DOHH2 (cell line): Measurements from ENCODE around the gene CTDP1.

Experiments
- H3F3A ChIP-seq: fragments of 200-600 bp; sonication (generic), shearing (Covaris generic); 2 replicates; pipeline ENCODE4 v1.6.0; 2016; ENCODE audit warnings: antibody characterized with exemption, mild to moderate bottlenecking; ENCODE audit not compliant: control insufficient read depth, insufficient read depth
- H3K27ac ChIP-seq: fragments of 200-600 bp; sonication (generic); 2 replicates; pipeline ENCODE4 v1.5.1; 2014; ENCODE audit warnings: low read depth, mild to moderate bottlenecking, low read length, moderate library complexity
- H3K27me3 ChIP-seq: fragments of 200-600 bp; sonication (generic); 2 replicates; pipeline ENCODE4 v1.6.1; 2014; ENCODE audit warnings: mild to moderate bottlenecking, low read length, mixed read lengths; ENCODE audit not compliant: control insufficient read depth
- H3K36me3 ChIP-seq: fragments of 200-600 bp; sonication (generic); 2 replicates; pipeline ENCODE4 v1.6.1; 2014; ENCODE audit warnings: mild to moderate bottlenecking, low read length, moderate library complexity, mixed read lengths; ENCODE audit not compliant: control insufficient read depth
- H3K4me1 ChIP-seq: fragments of 200-600 bp; sonication (generic); 2 replicates; pipeline ENCODE4 v1.6.1; 2014; ENCODE audit warnings: mild to moderate bottlenecking, low read length, mixed read lengths; ENCODE audit not compliant: control insufficient read depth
- H3K4me2 ChIP-seq: fragments of 200-600 bp; sonication (generic); 2 replicates; pipeline ENCODE4 v1.6.0; 2014; ENCODE audit warnings: mild to moderate bottlenecking, low read length, moderate library complexity
- H3K4me3 ChIP-seq: fragments of 200-600 bp; sonication (generic); 2 replicates; pipeline ENCODE4 v1.5.1; 2014; ENCODE audit warnings: mild to moderate bottlenecking, low read length, mixed read lengths
- H3K79me2 ChIP-seq: fragments of 200-600 bp; sonication (generic); 2 replicates; pipeline ENCODE4 v1.6.1; 2014; ENCODE audit warnings: mild to moderate bottlenecking, low read length, mixed read lengths; ENCODE audit not compliant: control insufficient read depth
- H3K9me2 ChIP-seq: fragments of 200-600 bp; sonication (generic); replicated peaks from 2 replicates; pipeline ENCODE4 v1.6.1; 2014; ENCODE audit warnings: mild to moderate bottlenecking, low read length, mixed read lengths; ENCODE audit not compliant: control insufficient read depth
- H3K9me3 ChIP-seq: fragments of 200-600 bp; sonication (generic); 2 replicates; pipeline ENCODE4 v1.6.1; 2014; ENCODE audit warnings: antibody characterized with exemption, low read length, mixed read lengths; ENCODE audit not compliant: control insufficient read depth, insufficient read depth
- H4K20me1 ChIP-seq: fragments of 200-600 bp; sonication (generic); 2 replicates; pipeline ENCODE4 v1.6.0; 2014; ENCODE audit warnings: low read depth, mild to moderate bottlenecking, antibody characterized with exemption, low read length, moderate library complexity; ENCODE audit not compliant: control insufficient read depth, insufficient read depth
- CTCF ChIP-seq: fragments of 200-600 bp; sonication (generic); IDR thresholded peaks from one replicate; pipeline ENCODE4 v1.5.1; 2014; ENCODE audit warnings: antibody characterized with exemption, mild to moderate bottlenecking, low read depth, low read length; ENCODE audit not compliant: poor library complexity, severe bottlenecking
- EZH2phosphoT487 ChIP-seq: fragments of 200-600 bp; sonication (generic); IDR thresholded peaks from 2 replicates; pipeline ENCODE4 v1.6.1; 2017; ENCODE audit warnings: borderline replicate concordance, mild to moderate bottlenecking, antibody characterized with exemption, low read length, moderate library complexity, mixed read lengths

CTDP1 gene

GRCh38 chr18:79631761-79632446 lies 47.7 kb upstream of the CTDP1 start:
- Histone ChIP-seq H3K4me3 (no peak overlapping the region), H4K20me1 (no peaks in the 10 kb centered on the region), H3K27ac (no peak overlapping the region), H3K36me3 (no peaks in the 10 kb centered on the region), H3K4me1 (peaks cover 3% of the 10 kb centered on the region), H3K27me3 (peaks cover 36% of the 10 kb centered on the region), H3K9me2 (no peaks in the 10 kb centered on the region), H3K79me2 (no peaks in the 10 kb centered on the region), H3K4me2 (no peak overlapping the region), H3K9me3 (peaks cover 23% of the 10 kb centered on the region; the same call in 1 of the 2 replicates), H3F3A (peaks cover 3% of the 10 kb centered on the region; the same call in 1 of the 2 replicates)
- TF ChIP-seq EZH2phosphoT487 (no peak), CTCF (no peak)

- Histone ChIP-seq H3K27me3 (peaks cover 28% of the 10 kb centered on the region), H3K79me2 (no peaks in the 10 kb centered on the region), H3K27ac (no peak overlapping the region), H3K4me1 (no peaks in the 10 kb centered on the region), H3K9me3 (peaks cover 23% of the 10 kb centered on the region; the same call in 1 of the 2 replicates), H3K4me2 (no peak overlapping the region), H3F3A (peaks cover 3% of the 10 kb centered on the region; the same call in 1 of the 2 replicates), H3K36me3 (no peaks in the 10 kb centered on the region), H3K4me3 (no peak overlapping the region), H3K9me2 (no peaks in the 10 kb centered on the region), H4K20me1 (no peaks in the 10 kb centered on the region)
- TF ChIP-seq CTCF, result no peak
- TF ChIP-seq EZH2phosphoT487, result no peak
These were observed 46.8 kb upstream of the CTDP1 start for GRCh38 chr18:79632765-79633164.

GRCh38 chr18:79634186-79634585 lies 45.4 kb upstream of the CTDP1 start:
- no peak overlapping the region for H3K4me3 ChIP-seq
- H3K4me2 ChIP-seq, result no peak overlapping the region
- H3K27me3 ChIP-seq, result peaks cover 16% of the 10 kb centered on the region
- no peaks in the 10 kb centered on the region for H3K79me2 ChIP-seq
- no peaks in the 10 kb centered on the region for H3K36me3 ChIP-seq
- H4K20me1 ChIP-seq, result no peaks in the 10 kb centered on the region
- no peak overlapping the region for H3K27ac ChIP-seq
- H3K9me2 ChIP-seq, result no peaks in the 10 kb centered on the region
- TF ChIP-seq EZH2phosphoT487, result no peak
- no peak for TF ChIP-seq CTCF
- H3F3A ChIP-seq, result peaks cover 3% of the 10 kb centered on the region; the same call in 1 of the 2 replicates
- H3K9me3 ChIP-seq, result peaks cover 23% of the 10 kb centered on the region; the same call in 1 of the 2 replicates
- H3K4me1 ChIP-seq, result no peaks in the 10 kb centered on the region
